Measurements from ENCODE around the gene RAP2A.

Gene RAP2A

DNA sequence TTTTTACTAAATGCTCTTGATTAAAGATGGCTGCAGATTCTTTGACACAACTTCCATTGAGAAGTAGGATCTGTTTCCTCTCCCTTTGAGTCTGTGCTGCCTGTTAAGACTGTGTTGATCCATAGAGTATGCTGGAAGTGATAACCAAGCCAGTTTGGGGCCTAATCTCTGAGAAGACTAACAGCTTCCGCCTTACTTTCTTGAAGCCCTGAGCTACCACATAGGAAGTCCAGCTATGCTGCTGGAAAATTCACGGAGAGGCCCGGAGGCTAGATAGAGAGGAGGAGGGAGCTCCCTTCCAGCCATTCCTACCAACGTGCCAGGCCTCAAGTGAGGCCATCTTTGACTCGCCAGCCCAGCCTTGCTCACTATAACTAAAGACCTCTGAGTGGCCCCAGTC, 12.5 kb downstream of the RAP2A start:
- H3K79me2 ChIP-seq (ENCODE audit: insufficient read depth, low read length) = peaks cover 27% of the 10 kb centered on the region
- no peak for ATAC-seq (ENCODE audit: insufficient read depth, low read depth)
- H3K27me3 ChIP-seq (ENCODE audit: insufficient read depth, low read length, poor library complexity) = no peaks in the 10 kb centered on the region

DNA sequence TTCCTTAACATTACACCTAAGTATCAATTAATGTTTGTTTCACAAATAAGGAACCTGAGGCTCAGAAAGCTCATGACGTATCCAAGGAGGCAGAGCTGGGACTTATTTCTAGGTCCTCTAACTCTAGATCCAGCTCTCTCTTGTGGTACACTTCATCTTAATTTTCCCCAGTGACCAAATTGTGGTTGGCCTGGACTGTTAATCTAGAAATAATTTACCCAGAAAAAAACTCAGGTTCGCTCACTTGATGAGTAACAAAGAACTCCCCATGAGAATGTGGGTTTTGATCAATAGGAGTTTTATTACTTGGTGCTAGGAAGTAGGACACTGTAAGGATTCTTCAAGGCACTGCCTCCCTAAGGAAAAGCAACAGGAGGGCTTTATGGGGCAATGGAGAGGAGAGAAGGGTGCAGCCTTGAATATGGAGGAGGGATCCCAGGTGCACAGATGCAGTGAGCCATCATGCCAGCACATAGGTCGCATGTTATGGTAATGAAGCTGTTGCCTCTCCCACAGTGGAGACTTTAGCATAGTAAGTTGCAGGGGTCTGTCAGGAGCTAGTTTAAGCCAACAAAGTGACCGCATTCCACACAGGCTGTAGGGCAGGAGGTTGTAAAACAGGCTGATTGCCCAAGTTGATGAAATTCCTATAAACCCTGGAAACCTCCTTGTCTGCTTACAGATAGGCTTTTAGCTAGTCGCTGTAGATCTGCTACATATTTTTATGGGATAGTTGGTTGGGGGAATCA, 14.7 kb downstream of the RAP2A start:
- Histone ChIP-seq H3K79me2 (ENCODE audit: insufficient read depth, low read length) (peaks cover 33% of the 10 kb centered on the region), H3K4me3 (ENCODE audit: low read depth in 1 of 2, low read length in 2 of 2) (no peak overlapping the region), H3K9ac (ENCODE audit: low read depth, low read length) (no peak overlapping the region), H2AFZ (ENCODE audit: low read depth, low read length) (no peak overlapping the region), H3K27ac (ENCODE audit: low read length) (no peak overlapping the region), H3K9me3 (ENCODE audit: insufficient read depth, low read length, severe bottlenecking) (peaks cover 1% of the 10 kb centered on the region), H3K4me2 (ENCODE audit: insufficient read depth, low read length) (no peak overlapping the region), H4K20me1 (ENCODE audit: insufficient read depth, low read length) (no peaks in the 10 kb centered on the region), H3K4me1 (ENCODE audit: insufficient read depth, low read length) (no peaks in the 10 kb centered on the region), H3K27me3 (ENCODE audit: insufficient read depth, low read length, poor library complexity) (no peaks in the 10 kb centered on the region), H3K36me3 (ENCODE audit: insufficient read depth, low read length) (peaks cover 37% of the 10 kb centered on the region; the same call in 1 of the 2 replicates)
- ATAC-seq (ENCODE audit: insufficient read depth, low read depth) (no peak), DNase-seq (no peak)
- TF ChIP-seq CTCF (IDR thresholded peaks at IDR 0.05; ENCODE audit: borderline replicate concordance, extremely low read depth, low read length, poor library complexity, severe bottlenecking) = no peak

More for the DNA sequence above, 12.5 kb downstream of the RAP2A start:
- Histone ChIP-seq H3K4me1 (ENCODE audit: insufficient read depth, low read length) (no peaks in the 10 kb centered on the region), H3K9ac (ENCODE audit: low read depth, low read length) (no peak overlapping the region), H3K9me3 (ENCODE audit: insufficient read depth, low read length, severe bottlenecking) (no peaks in the 10 kb centered on the region), H2AFZ (ENCODE audit: low read depth, low read length) (no peak overlapping the region), H3K4me3 (ENCODE audit: low read depth in 1 of 2, low read length in 2 of 2) (no peak overlapping the region), H4K20me1 (ENCODE audit: insufficient read depth, low read length) (no peaks in the 10 kb centered on the region), H3K4me2 (ENCODE audit: insufficient read depth, low read length) (no peak overlapping the region), H3K36me3 (ENCODE audit: insufficient read depth, low read length) (peaks cover 28% of the 10 kb centered on the region; the same call in 1 of the 2 replicates), H3K27ac (ENCODE audit: low read length) (no peak overlapping the region)
- TF ChIP-seq CTCF (IDR thresholded peaks at IDR 0.05; ENCODE audit: borderline replicate concordance, extremely low read depth, low read length, poor library complexity, severe bottlenecking) (no peak), EZH2 (IDR thresholded peaks at IDR 0.05; ENCODE audit: borderline replicate concordance, low read depth, low read length, severe bottlenecking) (no peak)
- DNase-seq = no peak

DNA sequence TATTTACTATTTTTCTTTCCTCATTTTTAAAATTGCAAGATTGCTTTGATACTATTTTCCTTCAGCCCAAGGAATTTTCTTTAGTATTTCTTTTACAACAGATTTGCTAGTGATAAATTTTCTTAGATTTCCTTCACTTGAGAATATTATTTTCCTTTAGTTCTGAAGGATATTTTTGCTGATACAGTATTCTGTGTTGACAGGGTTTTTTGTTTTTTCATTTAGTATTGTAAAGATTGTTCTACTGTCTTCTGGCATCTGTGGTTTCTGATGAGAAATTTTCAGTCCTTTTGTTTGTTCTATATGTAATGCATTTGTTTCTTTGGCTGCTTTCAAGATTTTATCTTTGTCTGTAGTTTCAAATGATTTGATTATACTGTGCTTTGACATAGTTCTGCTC, 20.7 kb downstream of the RAP2A start:
- ATAC-seq (ENCODE audit: insufficient read depth, low read depth) (no peak), DNase-seq (no peak)
- TF ChIP-seq CTCF (IDR thresholded peaks at IDR 0.05; ENCODE audit: borderline replicate concordance, extremely low read depth, low read length, poor library complexity, severe bottlenecking) = no peak
- no peak for TF ChIP-seq EZH2 (IDR thresholded peaks at IDR 0.05; ENCODE audit: borderline replicate concordance, low read depth, low read length, severe bottlenecking)
- Histone ChIP-seq H3K27ac (ENCODE audit: low read length) (no peak overlapping the region), H3K36me3 (ENCODE audit: insufficient read depth, low read length) (peaks cover 25% of the 10 kb centered on the region), H3K4me3 (ENCODE audit: low read depth in 1 of 2, low read length in 2 of 2) (no peak overlapping the region), H3K79me2 (ENCODE audit: insufficient read depth, low read length) (peaks cover 37% of the 10 kb centered on the region), H3K4me2 (ENCODE audit: insufficient read depth, low read length) (no peak overlapping the region), H4K20me1 (ENCODE audit: insufficient read depth, low read length) (no peaks in the 10 kb centered on the region), H3K4me1 (ENCODE audit: insufficient read depth, low read length) (no peaks in the 10 kb centered on the region), H3K9me3 (ENCODE audit: insufficient read depth, low read length, severe bottlenecking) (peaks cover 10% of the 10 kb centered on the region), H2AFZ (ENCODE audit: low read depth, low read length) (no peak overlapping the region), H3K9ac (ENCODE audit: low read depth, low read length) (no peak overlapping the region), H3K27me3 (ENCODE audit: insufficient read depth, low read length, poor library complexity) (no peaks in the 10 kb centered on the region)

Data from DND-41 (cell line).